ENCODE measurements around the gene CACNA2D3. TPM values are rescaled to one million over a fixed set of nuclear protein-coding genes. Genes with fewer than 3 reads are reported as not detected.
"Not testable (repeated sequence)": the region's sequence is repeated elsewhere in the genome, so short reads cannot be mapped to it uniquely, and the experiment has no call there.

The CACNA2D3 gene
- total and polyA plus RNA-seq, 2 donors from 2014 or later = 5.7 to 11.2 TPM

DNA sequence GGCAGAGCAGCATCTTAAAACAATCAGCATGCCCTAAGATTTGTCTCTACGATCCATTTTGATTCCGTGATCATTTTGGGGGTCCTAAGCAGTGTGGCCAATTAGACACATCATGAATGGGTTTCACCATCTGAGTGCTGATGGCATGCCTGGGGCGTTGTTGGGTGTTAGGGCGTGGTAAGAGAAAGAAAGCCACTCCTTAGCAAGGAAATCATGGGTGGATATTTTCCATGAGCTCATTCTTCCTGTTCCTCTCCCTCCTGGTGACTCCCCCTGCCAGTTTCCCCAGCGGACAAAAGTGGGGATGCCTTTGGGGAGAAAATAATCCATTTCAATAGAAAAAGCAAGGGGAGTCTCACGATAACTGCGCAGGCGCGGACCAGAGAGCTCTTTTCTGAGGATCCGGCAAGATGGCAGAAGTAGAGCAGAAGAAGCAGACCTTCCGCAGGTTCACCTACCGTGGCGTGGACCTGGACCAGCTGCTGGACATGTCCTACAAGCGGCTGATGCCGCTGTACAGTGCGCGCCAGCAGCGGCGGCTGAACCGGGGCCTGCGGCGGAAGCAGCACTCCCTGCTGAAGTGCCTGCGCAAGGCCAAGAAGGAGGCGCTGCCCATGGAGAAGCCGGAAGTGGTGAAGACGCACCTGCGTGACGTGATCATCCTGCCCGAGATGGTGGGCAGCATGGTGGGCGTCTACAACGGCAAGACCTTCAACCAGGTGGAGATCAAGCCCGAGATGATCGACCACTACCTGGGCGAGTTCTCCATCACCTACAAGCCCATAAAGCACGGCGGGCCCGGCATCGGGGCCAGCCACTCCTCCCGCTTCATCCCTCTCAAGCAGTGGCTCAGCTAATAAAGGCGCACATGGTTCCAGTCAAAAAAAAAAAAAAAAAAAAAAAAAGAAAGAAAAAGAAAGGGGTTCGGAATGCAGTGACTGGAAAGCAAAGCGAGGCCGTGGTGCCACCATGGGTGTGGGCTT, 503.7 kb downstream of the CACNA2D3 start:
- no peaks in the 10 kb centered on the region for H3K27me3 ChIP-seq (ENCODE audit: control insufficient read depth, insufficient read depth, low read length)
- DNase-seq = peak in 1 of 5 donors; percentile 70
- intact Hi-C loops (cut with DNase I) = no loop called here

GRCh38 chr3:54628888-54629441, 506.6 kb downstream of the CACNA2D3 start:
- Histone ChIP-seq H3K27ac (ENCODE audit: low read depth in 2 of 2, low read length in 2 of 2) (no peak overlapping the region), H3K9ac (ENCODE audit: low read length in 3 of 3) (no peak overlapping the region), H3K4me1 (ENCODE audit: control insufficient read depth in 2 of 3, insufficient read depth in 2 of 3, low read depth in 1 of 3, low read length in 3 of 3) (no peaks in the 10 kb centered on the region), H3K27me3 (ENCODE audit: control insufficient read depth, insufficient read depth, low read length) (no peaks in the 10 kb centered on the region), H3K4me3 (ENCODE audit: low read length in 3 of 3) (no peak overlapping the region), H3K36me3 (ENCODE audit: control insufficient read depth in 2 of 3, insufficient read depth in 3 of 3, low read length in 3 of 3) (no peaks in the 10 kb centered on the region), H3K9me3 (ENCODE audit: control insufficient read depth in 2 of 3, insufficient read depth in 1 of 3, low read length in 3 of 3) (no peaks in the 10 kb centered on the region)
- FAIRE-seq (no peak), DNase-seq (no peak)
- intact Hi-C loops (cut with DNase I) = no loop called here
- TF ChIP-seq CTCF (IDR thresholded peaks at IDR 0.05; ENCODE audit: borderline replicate concordance, extremely low read depth, insufficient read depth) = no peak

More for the DNA sequence above, 503.7 kb downstream of the CACNA2D3 start:
- Histone ChIP-seq H3K9me3 (ENCODE audit: control insufficient read depth in 2 of 3, insufficient read depth in 1 of 3, low read length in 3 of 3) (no peaks in the 10 kb centered on the region), H3K36me3 (ENCODE audit: control insufficient read depth in 2 of 3, insufficient read depth in 3 of 3, low read length in 3 of 3) (no peaks in the 10 kb centered on the region), H3K27ac (ENCODE audit: low read depth in 2 of 2, low read length in 2 of 2) (no peak overlapping the region), H3K4me1 (ENCODE audit: control insufficient read depth in 2 of 3, insufficient read depth in 2 of 3, low read depth in 1 of 3, low read length in 3 of 3) (no peaks in the 10 kb centered on the region), H3K9ac (ENCODE audit: low read length in 3 of 3) (no peak overlapping the region), H3K4me3 (ENCODE audit: low read length in 3 of 3) (no peak overlapping the region)
- FAIRE-seq = no peak
- TF ChIP-seq CTCF (IDR thresholded peaks at IDR 0.05; ENCODE audit: borderline replicate concordance, extremely low read depth, insufficient read depth) = no peak

GRCh38 chr3:54630101-54630623, 507.8 kb downstream of the CACNA2D3 start:
- Histone ChIP-seq H3K27ac (ENCODE audit: low read depth in 2 of 2, low read length in 2 of 2) (no peak overlapping the region), H3K4me3 (ENCODE audit: low read length in 3 of 3) (no peak overlapping the region), H3K27me3 (ENCODE audit: control insufficient read depth, insufficient read depth, low read length) (no peaks in the 10 kb centered on the region), H3K36me3 (ENCODE audit: control insufficient read depth in 2 of 3, insufficient read depth in 3 of 3, low read length in 3 of 3) (no peaks in the 10 kb centered on the region), H3K9me3 (ENCODE audit: control insufficient read depth in 2 of 3, insufficient read depth in 1 of 3, low read length in 3 of 3) (no peaks in the 10 kb centered on the region), H3K9ac (ENCODE audit: low read length in 3 of 3) (no peak overlapping the region), H3K4me1 (ENCODE audit: control insufficient read depth in 2 of 3, insufficient read depth in 2 of 3, low read depth in 1 of 3, low read length in 3 of 3) (no peaks in the 10 kb centered on the region)
- no peak for DNase-seq
- intact Hi-C loops (cut with DNase I) = no loop called here
- TF ChIP-seq CTCF (IDR thresholded peaks at IDR 0.05; ENCODE audit: borderline replicate concordance, extremely low read depth, insufficient read depth) = no peak
- no peak for FAIRE-seq

DNA sequence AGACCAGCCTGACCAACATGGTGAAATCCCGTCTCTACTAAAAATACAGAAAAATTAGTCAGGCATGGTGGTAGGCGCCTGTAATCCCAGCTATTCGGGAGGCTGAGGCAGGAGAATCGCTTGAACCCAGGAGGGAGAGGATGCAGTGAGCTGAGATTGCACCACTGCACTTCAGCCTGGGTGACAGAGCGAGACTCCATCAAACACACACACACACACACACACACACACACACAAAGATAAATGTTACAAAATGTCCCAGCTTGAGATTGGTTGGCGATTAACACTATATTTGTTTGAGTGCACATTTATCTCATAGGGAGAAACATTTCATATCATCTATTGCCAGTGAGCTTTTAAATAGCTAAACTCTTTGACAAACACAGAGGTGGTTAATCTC, 508.6 kb downstream of the CACNA2D3 start:
- DNase-seq; H3K27ac ChIP-seq (ENCODE audit: low read depth in 2 of 2, low read length in 2 of 2); FAIRE-seq; H3K9me3 ChIP-seq (ENCODE audit: control insufficient read depth in 2 of 3, insufficient read depth in 1 of 3, low read length in 3 of 3); H3K9ac ChIP-seq (ENCODE audit: low read length in 3 of 3); H3K4me1 ChIP-seq (ENCODE audit: control insufficient read depth in 2 of 3, insufficient read depth in 2 of 3, low read depth in 1 of 3, low read length in 3 of 3); H3K4me3 ChIP-seq (ENCODE audit: low read length in 3 of 3); H3K36me3 ChIP-seq (ENCODE audit: control insufficient read depth in 2 of 3, insufficient read depth in 3 of 3, low read length in 3 of 3); H3K27me3 ChIP-seq (ENCODE audit: control insufficient read depth, insufficient read depth, low read length); intact Hi-C loops (cut with DNase I): not testable (repeated sequence)

Data from kidney (tissue), 14 donors.